K562 (cell line): ENCODE data around the gene DAZAP1.

Experiments
- BRD9 ChIP-seq: fragments of 450-650 bp; IDR thresholded peaks from 2 replicates; pipeline ENCODE4 v1.6.1; 2018; ENCODE audit warnings: low read depth; ENCODE audit not compliant: partially characterized antibody
- TBL1XR1 ChIP-seq, 2 experiments: IDR thresholded peaks; 2 replicates each; pipeline ENCODE4 v1.6.1; 2012; ENCODE audit warnings: improper control_type of control experiment in 2 of 2, low read length in 2 of 2, mild to moderate bottlenecking in 1 of 2
- TF ChIP-seq, protein P1 (sequence below): sonication (generic); formaldehyde crosslinking; IDR thresholded peaks from 2 replicates; pipeline ENCODE4 v1.8.0; 2022; ENCODE audit warnings: mild to moderate bottlenecking, low read depth, missing genetic modification reagents

DNA sequence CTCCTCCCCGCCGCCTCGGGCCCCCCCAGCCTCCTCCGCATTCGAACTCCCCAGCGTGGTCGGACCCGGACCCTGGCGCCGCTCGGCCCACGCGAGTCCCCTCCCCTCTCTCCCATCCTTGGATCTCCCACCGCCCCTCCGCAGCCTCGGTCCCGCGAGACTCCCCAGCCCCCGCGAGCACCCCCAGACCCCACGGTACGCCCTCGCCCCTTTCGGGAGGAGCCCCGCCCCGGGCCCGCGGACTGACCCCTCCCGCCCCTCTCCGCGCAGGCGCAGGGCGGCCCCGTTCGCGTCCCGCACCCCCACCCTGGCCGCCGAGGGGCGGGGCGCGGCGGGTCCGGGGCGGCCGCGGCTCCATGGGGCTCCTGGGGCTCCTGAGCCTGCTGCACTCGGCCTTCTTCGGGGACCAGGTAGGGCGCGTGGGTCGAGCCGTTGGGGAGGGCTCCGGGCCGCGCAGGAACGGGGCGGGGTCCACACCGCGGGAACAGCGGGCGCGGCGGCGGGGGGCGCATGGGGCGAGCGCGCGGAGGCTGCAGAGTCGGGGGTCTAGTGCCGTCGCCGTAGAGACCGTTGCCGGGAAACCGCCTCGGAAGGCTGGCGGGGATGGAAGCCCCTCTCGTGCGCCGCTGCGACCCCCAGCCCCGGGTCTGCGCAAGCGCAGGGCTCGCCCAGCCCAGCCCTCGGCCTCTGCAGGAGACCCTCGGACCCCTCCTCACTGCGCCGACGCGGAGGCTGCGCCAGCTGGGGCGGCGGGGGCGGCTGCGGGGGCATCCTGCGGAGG, 38.7 kb downstream of the DAZAP1 start:
- TF ChIP-seq BRD9 = no peak
- TF ChIP-seq, protein P1, sequence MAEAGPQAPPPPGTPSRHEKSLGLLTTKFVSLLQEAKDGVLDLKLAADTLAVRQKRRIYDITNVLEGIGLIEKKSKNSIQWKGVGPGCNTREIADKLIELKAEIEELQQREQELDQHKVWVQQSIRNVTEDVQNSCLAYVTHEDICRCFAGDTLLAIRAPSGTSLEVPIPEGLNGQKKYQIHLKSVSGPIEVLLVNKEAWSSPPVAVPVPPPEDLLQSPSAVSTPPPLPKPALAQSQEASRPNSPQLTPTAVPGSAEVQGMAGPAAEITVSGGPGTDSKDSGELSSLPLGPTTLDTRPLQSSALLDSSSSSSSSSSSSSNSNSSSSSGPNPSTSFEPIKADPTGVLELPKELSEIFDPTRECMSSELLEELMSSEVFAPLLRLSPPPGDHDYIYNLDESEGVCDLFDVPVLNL (CRISPR knock-in tag) = no peak
- no peak for TF ChIP-seq TBL1XR1 (IDR thresholded peaks at IDR 0.05; ENCODE audit: low read length in 2 of 2)
